ENCODE data around the gene PPP1R15A.
"Not testable (repeated sequence)": the region's sequence is repeated elsewhere in the genome, so short reads cannot be mapped to it uniquely, and the experiment has no call there.

Gene PPP1R15A

GRCh38 chr19:48881741-48882657, 9.8 kb downstream of the PPP1R15A start:
- no peak for DNase-seq (ENCODE audit: low read depth, low spot score)

- DNase-seq (ENCODE audit: low read depth, low spot score) = no peak
Measured at GRCh38 chr19:48883726-48884125, 11.5 kb downstream of the PPP1R15A start.

- DNase-seq (ENCODE audit: low read depth, low spot score) = no peak
Measured at GRCh38 chr19:48887861-48888612, 15.8 kb downstream of the PPP1R15A start.

GRCh38 chr19:48889496-48889895, 17.3 kb downstream of the PPP1R15A start:
- DNase-seq (ENCODE audit: low read depth, low spot score) = not testable (repeated sequence)

- no peak for DNase-seq (ENCODE audit: low read depth, low spot score)
Measured at GRCh38 chr19:48890551-48890950, 18.3 kb downstream of the PPP1R15A start.

DNA sequence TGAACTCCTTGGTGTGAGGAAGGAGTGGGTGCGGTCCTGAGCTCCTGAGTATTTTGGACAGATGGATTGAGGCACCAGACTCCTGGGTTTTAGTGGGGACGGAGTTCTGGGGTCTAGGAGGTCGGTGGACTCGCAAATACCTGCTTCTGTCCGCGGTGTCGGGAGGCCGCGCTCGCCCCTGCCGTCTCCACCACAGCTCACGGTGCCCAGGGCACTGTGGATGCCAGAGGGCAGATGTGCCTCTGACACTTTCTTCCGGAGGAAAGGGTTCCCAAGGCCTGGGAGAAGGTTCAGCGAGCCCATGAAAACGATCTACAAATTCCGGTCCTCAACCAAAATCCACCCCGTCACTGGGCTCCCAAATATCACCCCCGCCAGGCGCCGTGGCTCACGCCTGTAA, 23.0 kb downstream of the PPP1R15A start:
- DNase-seq (ENCODE audit: low read depth, low spot score) = no peak

DNA sequence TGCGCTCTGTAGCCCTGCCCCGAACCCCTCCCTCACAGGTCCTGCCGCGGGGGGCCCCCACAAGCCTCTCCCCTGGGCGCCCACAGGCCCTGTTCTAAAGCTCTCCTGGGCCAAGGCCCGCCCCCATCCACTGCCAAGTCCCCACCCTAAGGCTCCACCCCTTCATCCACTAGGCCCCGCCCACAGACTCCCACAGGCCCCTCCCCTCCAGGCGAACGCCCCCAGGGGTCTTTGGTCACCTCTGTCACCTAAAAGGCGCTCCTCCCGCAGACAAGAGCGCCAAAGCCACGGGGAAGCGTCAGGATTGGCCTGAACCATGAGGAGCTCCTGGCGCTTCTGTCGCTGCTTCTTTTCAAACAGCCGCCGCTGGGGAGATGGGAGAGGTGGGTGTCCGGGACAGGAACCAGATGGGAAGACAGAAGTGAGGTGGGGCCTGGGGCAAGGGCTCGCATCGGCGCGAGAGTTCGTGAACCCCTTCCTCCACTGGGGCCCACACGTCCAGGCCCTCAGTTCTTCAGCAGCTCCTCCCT, 24.0 kb downstream of the PPP1R15A start:
- DNase-seq (ENCODE audit: low read depth, low spot score) = no peak

DNA sequence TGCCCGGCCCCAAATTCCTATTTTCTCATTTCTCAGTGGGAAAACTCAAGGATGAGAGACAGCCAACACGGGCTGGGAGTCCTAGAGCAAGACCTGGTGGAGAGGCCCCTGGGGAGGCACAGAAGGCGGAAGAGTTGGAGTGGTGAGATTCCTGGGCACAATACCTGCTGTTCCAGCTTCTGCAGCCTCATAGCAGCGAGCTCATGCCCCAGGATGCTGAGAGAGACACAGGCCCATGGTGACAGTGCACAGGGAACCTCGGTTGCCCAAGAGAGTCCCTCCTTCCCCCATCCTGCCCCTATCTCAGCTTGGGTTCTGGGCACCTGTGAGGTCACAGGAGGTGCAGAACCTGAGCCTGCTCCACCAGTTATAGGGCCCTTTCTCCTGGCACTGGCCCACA, 25.0 kb downstream of the PPP1R15A start:
- DNase-seq (ENCODE audit: low read depth, low spot score) = no peak

DNA sequence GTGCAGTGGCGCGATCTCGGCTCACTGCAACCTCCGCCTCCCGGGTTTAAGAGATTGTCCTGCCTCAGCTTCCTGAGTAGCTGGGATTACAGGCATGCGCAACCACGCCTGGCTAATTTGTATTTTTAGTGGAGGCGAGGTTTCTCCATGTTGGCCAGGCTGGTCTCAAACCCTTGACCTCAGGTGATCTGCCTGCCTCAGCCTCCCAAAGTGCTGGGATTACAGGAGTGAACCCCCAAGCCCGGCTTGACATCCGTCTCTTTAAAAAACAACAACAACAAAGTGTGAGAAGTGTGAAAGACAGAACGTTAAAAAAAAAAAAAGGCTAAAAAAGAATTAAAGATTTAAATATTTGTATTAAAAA, 27.1 kb downstream of the PPP1R15A start:
- DNase-seq (ENCODE audit: low read depth, low spot score) = not testable (repeated sequence)

DNA sequence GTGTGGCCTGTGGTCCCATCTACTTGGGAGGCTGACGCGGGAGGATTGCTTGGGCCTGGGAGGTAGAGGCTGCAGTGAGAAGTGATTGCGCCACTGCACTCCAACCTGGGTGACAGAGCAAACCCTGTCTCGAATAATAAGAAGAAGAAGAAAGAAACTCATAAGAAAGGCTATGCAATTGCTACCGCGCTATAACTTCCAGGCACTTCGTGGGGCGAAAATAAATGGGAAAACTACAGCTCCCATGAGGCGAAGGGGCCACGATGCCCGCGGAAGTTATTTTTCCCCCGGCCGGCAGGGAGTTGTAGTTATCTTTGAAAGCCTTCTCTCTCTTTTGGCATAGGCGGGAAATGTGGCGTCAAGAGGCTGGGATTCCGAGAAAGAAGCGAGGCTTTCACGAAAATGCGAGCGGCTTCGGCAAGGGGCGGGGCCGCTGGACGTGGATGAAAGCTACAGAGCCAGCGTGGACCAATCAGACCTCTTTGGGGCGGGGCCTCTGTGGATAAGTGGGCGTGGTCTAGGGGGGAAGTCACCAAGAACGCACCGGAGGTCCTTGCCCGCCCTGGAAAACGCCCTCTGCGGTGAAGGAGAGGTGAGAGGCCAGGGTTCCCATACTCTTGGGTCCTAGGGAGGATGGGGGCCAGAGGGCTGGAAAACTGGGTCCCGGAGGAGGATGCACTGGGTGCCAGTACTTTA, 27.7 kb downstream of the PPP1R15A start, which contains the start of gene NUCB1:
NUCB1 (plus strand) TSS at position 532 of the 696 bp plus-strand sequence. CDS start 485 bp downstream, outside the sequence.
- DNase-seq (ENCODE audit: low read depth, low spot score) = peak; percentile 96

- no peak for DNase-seq (ENCODE audit: low read depth, low spot score)
Measured at GRCh38 chr19:48900477-48901406, 28.5 kb downstream of the PPP1R15A start.

DNA sequence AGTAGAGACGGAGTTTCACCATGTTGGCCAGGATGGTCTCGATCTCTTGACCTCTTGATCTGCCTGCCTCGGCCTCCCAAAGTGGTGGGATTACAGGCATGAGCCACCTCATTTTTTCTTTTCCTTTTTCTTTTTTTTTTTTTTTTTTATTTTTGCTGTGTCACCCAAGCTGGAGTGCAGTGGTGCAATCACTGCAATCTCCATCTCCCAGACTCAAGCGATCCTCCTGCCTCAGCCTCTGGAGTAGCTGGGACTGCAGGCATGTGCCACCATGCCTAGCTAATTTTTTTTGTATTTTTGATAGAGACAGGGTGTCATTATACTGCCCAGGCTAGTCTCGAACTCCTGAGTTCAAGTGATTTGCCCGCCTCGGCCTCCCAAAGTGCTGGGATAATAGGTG, 30.1 kb downstream of the PPP1R15A start:
- not testable (repeated sequence) for DNase-seq (ENCODE audit: low read depth, low spot score)

GRCh38 chr19:48903788-48904187, 31.6 kb downstream of the PPP1R15A start:
- DNase-seq (ENCODE audit: low read depth, low spot score) = not testable (repeated sequence)

DNA sequence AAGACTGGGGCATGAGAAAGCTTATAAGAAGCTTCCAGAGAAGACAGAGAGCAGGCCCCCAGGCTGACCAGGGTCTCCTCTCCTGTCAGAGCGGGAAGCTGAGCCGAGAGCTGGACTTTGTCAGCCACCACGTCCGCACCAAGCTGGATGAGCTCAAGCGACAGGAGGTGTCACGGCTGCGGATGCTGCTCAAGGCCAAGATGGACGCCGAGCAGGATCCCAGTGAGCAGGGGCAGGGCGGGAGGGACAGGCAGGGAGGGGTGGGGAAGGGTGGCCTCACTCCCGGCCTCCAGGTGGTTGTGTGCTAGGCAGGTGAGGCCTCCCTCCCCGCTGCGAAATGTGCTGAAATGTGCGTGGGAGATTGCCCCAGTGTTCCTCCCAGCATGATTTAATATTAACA, 33.4 kb downstream of the PPP1R15A start:
- no peak for DNase-seq (ENCODE audit: low read depth, low spot score)

GRCh38 chr19:48906324-48906723, 34.1 kb downstream of the PPP1R15A start:
- no peak for DNase-seq (ENCODE audit: low read depth, low spot score)

DNA sequence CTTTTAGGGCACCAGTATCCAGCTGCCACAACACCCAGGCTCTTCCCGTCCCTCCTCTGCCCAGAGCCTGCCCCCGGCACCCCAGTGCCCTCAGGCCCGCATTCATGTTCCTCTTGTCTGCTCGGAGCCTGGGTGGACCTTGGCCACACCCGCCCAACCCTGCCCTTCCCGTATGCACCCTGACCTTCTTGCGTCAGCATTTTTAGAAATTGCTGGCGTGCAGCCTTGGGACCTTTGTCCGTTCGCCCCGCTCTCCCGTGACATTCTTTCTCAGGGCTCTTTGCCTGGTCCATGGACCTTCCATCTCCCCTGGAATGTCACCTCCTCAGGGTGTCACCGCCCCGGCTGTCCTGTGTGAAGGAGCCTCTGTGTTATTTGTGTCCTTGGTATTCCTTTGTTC, 35.5 kb downstream of the PPP1R15A start:
- no peak for DNase-seq (ENCODE audit: low read depth, low spot score)

- DNase-seq (ENCODE audit: low read depth, low spot score) = not testable (repeated sequence)
Measured at GRCh38 chr19:48909424-48910077, 37.3 kb downstream of the PPP1R15A start.

DNA sequence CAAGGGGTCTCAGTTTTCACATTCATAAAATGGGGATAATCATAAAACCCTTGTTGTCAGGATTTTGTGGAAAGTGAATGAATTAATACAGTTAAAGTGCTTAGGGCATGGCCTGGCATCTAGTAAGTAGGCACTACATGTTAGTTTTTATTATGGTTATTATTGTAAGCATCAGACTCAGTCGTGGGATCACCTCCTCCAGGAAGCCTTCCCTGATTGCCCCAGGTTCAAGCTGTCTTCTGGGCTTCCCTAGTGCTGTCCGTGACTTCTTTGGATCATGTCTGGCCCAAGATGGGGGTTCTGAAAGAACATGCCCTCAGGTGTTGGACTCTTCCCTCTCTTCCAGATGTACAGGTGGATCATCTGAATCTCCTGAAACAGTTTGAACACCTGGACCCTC, 38.6 kb downstream of the PPP1R15A start:
- DNase-seq (ENCODE audit: low read depth, low spot score) = no peak

DNA sequence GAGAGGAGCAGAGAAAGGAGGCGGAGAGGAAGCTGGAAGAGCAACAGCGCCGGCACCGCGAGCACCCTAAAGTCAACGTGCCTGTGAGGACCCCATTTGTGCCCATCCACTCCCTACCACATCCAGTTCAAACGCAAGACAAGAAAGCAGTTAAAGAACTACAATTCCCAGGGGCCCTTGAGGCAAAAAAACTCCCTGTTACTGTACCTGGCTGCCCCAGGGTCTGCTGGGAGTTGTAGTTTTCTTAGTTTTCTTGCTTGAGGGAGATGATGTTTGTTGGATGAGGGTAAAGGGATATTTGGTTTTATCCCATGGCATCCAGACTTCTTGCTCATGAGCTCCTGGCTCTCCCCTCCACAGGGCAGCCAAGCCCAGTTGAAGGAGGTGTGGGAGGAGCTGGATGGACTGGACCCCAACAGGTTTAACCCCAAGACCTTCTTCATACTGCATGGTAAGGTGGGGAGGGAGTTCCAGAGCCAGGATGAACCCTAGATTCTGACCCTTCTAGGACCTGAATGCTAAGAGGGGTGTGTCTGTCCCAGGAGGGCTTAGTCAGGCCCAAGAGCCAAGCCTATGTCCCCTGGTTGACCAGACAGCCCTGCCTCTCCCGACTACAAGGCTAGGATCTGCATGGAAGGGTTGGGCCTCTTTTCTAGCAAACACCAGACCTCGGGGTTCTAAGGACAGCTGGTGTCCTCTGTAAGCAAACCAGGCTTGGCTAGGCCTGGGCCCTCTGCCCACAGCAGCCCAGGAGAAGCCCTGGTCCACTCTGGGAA, 41.1 kb downstream of the PPP1R15A start:
- no peak for DNase-seq (ENCODE audit: low read depth, low spot score)

All from activated CD4-positive, CD25-positive, alpha-beta regulatory T cell treated with anti-CD3 and anti-CD28 coated beads, Interleukin-2, amount 50 U/mL, for 16 hours (primary cell).